AG09309 (cell line): Measurements from ENCODE around the gene GHSR.

ENCODE experiments used
- DNase-seq: peaks from one replicate; pipeline ENCODE4 v3.0.0-alpha.2; 2010; ENCODE audit warnings: low read depth
- H3K4me3 ChIP-seq: 2 replicates; pipeline ENCODE4 v1.5.1; 2011; ENCODE audit warnings: mild to moderate bottlenecking, low read depth, low read length, moderate library complexity; ENCODE audit not compliant: control insufficient read depth
- TF ChIP-seq, protein P1 (sequence below): IDR thresholded peaks from 2 replicates; pipeline ENCODE4 v1.5.1; 2011; ENCODE audit warnings: mild to moderate bottlenecking, low read depth, low read length, inconsistent platforms; ENCODE audit not compliant: insufficient read depth, control insufficient read depth; ENCODE audit errors: missing control alignments

Gene GHSR

DNA sequence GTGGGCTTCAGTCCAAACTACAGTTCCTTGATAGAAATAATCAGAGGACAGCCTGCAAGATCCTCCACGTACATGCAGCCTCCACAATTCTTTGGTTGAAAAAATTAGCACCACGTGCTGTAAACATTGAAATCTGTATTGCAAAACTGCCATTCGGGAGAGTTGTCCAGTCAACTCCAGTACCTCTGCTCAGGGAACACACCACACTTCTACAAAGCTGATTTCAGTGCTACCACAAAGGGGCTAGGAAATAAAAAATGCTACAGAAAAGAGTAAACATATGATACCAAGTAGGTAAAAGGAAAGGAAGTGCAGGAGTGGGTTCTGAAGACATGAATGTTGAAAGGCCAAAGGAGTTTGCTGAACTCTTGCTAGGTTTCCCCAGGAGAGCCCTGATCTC lies 40.4 kb downstream of the GHSR start:
- H3K4me3 ChIP-seq = no peak overlapping the region
- DNase-seq = no peak
- TF ChIP-seq, protein P1, sequence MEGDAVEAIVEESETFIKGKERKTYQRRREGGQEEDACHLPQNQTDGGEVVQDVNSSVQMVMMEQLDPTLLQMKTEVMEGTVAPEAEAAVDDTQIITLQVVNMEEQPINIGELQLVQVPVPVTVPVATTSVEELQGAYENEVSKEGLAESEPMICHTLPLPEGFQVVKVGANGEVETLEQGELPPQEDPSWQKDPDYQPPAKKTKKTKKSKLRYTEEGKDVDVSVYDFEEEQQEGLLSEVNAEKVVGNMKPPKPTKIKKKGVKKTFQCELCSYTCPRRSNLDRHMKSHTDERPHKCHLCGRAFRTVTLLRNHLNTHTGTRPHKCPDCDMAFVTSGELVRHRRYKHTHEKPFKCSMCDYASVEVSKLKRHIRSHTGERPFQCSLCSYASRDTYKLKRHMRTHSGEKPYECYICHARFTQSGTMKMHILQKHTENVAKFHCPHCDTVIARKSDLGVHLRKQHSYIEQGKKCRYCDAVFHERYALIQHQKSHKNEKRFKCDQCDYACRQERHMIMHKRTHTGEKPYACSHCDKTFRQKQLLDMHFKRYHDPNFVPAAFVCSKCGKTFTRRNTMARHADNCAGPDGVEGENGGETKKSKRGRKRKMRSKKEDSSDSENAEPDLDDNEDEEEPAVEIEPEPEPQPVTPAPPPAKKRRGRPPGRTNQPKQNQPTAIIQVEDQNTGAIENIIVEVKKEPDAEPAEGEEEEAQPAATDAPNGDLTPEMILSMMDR = no peak

DNA sequence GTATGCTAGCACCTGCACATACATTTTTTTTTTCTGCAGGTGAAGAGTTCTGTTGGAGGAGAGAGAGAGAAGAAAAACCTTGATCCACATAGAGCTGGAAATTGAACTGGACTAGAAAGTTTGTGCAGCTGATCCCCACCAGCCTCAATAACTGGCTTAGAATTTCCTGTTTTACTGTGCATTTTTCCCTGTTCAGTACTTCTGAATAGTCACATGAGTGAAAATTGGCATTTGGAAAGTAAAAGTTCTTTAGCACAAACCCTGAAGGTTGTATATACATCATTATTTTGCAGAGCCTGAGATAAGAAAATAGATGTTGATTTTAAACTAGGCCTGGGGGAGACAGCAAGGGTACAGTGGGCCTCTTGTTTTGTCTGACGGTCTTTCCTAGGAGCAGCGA lies 42.3 kb downstream of the GHSR start:
- no peak for DNase-seq
- TF ChIP-seq, protein P1 = no peak
- H3K4me3 ChIP-seq = no peak overlapping the region

DNA sequence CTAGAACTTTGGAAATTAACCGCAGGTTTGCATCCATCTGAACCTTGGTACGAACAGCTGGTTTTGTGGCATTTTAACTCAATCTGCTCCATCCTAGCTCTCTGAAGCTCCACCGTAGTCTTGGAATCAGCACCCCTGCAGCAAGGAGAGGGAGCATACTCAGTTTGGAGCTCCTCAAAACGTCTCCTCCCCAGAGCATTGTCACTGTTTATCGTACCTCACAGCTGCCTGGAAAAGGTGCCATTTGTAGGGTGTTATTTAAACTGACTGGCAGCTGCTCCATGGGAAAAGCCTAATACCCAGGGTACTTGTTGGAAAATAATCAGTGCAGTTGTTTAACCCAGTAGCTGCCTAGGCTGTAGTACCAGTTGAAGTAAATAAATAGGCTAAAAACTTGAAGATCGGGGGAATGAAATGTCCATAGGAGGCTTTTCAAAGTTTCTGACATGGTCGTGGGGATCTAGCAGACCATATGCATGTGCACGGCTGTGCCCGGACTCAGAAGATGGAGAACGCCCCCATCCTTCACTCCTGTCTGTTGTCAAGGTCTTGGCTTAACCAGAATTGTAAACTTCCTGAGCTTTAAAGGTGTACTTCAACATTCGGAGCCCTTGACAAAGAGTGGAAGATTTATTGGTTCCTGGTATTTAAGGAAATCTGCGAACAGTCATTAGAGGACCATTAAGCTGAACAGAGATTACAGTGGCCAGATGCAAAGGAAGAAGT lies 43.9 kb downstream of the GHSR start:
- no peak overlapping the region for H3K4me3 ChIP-seq
- no peak for DNase-seq
- TF ChIP-seq, protein P1 = no peak

DNA sequence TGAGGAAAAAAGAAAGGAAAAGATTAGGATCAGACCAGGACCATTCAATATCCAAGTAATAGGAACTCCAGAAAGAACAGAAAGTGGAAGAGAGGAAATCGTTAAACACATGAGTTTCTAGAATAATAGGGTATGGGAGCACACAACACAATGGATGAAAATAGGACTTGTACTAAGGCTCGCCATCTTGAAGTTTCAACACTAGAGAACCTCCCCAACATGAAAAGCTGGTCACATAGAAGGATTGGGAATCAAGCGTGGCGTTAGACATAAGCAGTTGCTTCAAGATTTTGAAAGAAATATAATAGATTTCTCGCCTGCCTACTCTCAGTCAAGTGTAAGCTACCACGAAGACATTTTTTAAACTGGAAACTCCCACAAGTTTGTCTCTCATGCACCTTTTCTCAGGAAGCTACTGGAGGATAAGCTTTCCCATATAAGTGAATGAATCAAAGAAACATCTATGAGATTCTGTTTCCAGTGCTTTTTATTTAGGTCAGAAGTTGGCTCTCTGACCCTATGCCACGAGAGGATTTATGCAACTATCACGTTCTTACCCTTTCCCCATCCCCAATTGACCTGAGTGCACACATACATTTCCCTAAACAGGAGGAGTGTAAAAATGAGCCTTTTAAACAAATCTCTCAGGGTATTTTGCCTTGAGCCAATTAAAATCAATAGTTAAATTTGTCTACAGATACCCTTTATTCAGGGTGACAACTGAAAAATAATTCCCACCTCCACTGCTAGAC lies 45.2 kb downstream of the GHSR start:
- TF ChIP-seq, protein P1 = no peak
- no peak for DNase-seq

DNA sequence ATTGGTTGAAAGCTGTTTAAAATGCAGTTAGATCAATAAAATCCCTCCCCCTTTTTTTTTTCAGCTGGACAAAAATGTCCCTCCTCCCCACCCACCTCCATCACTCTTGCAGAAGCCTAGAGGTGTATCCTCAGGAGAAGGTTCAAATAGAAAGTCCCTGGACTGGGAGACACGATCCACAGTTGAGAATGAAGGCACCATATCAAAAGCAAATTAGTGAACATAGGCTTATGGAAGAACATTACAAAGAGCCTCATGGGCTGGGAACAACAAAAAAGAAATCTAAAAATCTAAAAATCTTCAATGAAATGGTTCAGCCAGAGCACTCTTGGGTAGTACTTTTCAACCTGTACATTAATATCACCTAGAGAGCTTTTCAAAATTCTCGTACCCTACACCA lies 46.2 kb downstream of the GHSR start:
- H3K4me3 ChIP-seq = no peak overlapping the region
- TF ChIP-seq, protein P1 = no peak
- no peak for DNase-seq

More for the DNA sequence above, 45.2 kb downstream of the GHSR start:
- no peak overlapping the region for H3K4me3 ChIP-seq

DNA sequence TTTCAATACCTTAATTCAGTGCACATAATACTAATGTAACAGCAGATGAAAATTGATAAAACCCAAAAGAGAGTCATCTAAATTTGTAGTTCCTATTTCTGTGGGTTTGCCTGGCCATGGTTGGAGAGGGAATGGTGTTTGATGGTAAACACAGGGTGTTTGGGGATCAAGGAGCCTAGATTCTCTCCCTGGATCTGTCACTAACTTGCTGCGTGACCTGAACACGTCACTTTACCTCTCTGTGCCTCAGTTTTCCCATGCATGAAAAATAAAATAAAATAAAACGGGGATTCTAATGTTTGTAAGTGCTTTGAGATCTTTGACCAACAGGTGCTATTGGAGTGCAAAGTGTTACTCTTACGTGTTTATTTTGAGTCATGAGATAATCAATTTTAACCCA lies 49.8 kb downstream of the GHSR start:
- TF ChIP-seq, protein P1 = no peak
- no peak overlapping the region for H3K4me3 ChIP-seq
- DNase-seq = no peak
